CD4-positive, alpha-beta T cell treated with Interleukin-17A for 1 hour (primary cell): ENCODE data around the gene TRPM3.
A peak's percentile ranks its signal among the peaks of the same experiment; 100 is the strongest.

Experiments
- DNase-seq: peaks from one replicate; pipeline ENCODE4 v3.0.0-alpha.2; 2020

TRPM3 gene

GRCh38 chr9:70499621-70500020 is 621.8 kb downstream of the TRPM3 start:
- DNase-seq = no peak

- no peak for DNase-seq
These were observed 622.6 kb downstream of the TRPM3 start for GRCh38 chr9:70498866-70499265.

GRCh38 chr9:70496244-70496643 is 625.2 kb downstream of the TRPM3 start:
- DNase-seq = no peak

- DNase-seq = no peak
These were observed 625.9 kb downstream of the TRPM3 start for GRCh38 chr9:70495514-70495913.

- no peak for DNase-seq
These were observed 627.2 kb downstream of the TRPM3 start for GRCh38 chr9:70494221-70494620.

GRCh38 chr9:70493029-70493428 is 628.4 kb downstream of the TRPM3 start:
- DNase-seq = no peak

GRCh38 chr9:70492319-70492777 is 629.1 kb downstream of the TRPM3 start:
- no peak for DNase-seq

GRCh38 chr9:70491426-70492318 is 629.7 kb downstream of the TRPM3 start:
- no peak for DNase-seq

- peak; percentile 18 for DNase-seq
These were observed 630.9 kb downstream of the TRPM3 start for GRCh38 chr9:70490478-70490877.

GRCh38 chr9:70488793-70489105 is 632.7 kb downstream of the TRPM3 start:
- DNase-seq = no peak

GRCh38 chr9:70488098-70488792 is 633.2 kb downstream of the TRPM3 start:
- DNase-seq = no peak

GRCh38 chr9:70486127-70486526 is 635.3 kb downstream of the TRPM3 start:
- no peak for DNase-seq

- no peak for DNase-seq
These were observed 636.1 kb downstream of the TRPM3 start for GRCh38 chr9:70485273-70485858.

GRCh38 chr9:70484232-70485130 is 636.9 kb downstream of the TRPM3 start:
- DNase-seq = peak; percentile 64

GRCh38 chr9:70481471-70481870 is 640.0 kb downstream of the TRPM3 start:
- no peak for DNase-seq

- no peak for DNase-seq
These were observed 640.9 kb downstream of the TRPM3 start for GRCh38 chr9:70480405-70480980.

- no peak for DNase-seq
These were observed 641.5 kb downstream of the TRPM3 start for GRCh38 chr9:70479880-70480291.
